WTC11 (cell line): ENCODE data around the gene ZNF516. TPM values are rescaled to one million over a fixed set of nuclear protein-coding genes. Genes with fewer than 3 reads are reported as not detected.

Source experiments
- ATAC-seq: fragments of 200-7000 bp; cut with Tn5 transposase; 2 replicates; pipeline ENCODE4 v1.10.0; 2021; ENCODE audit warnings: mild to moderate bottlenecking, moderate library complexity
- CTCF ChIA-PET: fragments of 300-600 bp; sonication (Branson Sonifier 250); formaldehyde crosslinking; loops from one replicate; lab custom pipeline; 2021; ENCODE audit warnings: antibody characterized with exemption; lab: Charles Lee
- POLR2A ChIA-PET: fragments of 350-600 bp; sonication (Branson Sonifier 250); formaldehyde crosslinking; loops from one replicate; lab custom pipeline; 2021; ENCODE audit warnings: antibody characterized with exemption; lab: Charles Lee
- DNase-seq: peaks from one replicate; pipeline ENCODE4 v3.0.0; 2021; ENCODE audit warnings: low spot score
- H3K27ac Mint-ChIP-seq: 2 replicates; pipeline ENCODE4 v1.8.0; 2021; ENCODE audit warnings: mixed read lengths
- H3K27me3 Mint-ChIP-seq: 2 replicates; pipeline ENCODE4 v1.8.0; 2021; ENCODE audit warnings: low read depth, mild to moderate bottlenecking, moderate library complexity, mixed read lengths
- H3K36me3 Mint-ChIP-seq: 2 replicates; pipeline ENCODE4 v1.8.0; 2021; ENCODE audit warnings: mixed read lengths
- H3K4me1 Mint-ChIP-seq: 2 replicates; pipeline ENCODE4 v1.8.0; 2022; ENCODE audit warnings: mixed read lengths
- H3K4me3 Mint-ChIP-seq: 2 replicates; pipeline ENCODE4 v1.8.0; 2021; ENCODE audit warnings: mild to moderate bottlenecking, moderate library complexity, mixed read lengths
- H3K9me3 Mint-ChIP-seq: 2 replicates; pipeline ENCODE4 v1.8.0; 2021; ENCODE audit warnings: mixed read lengths
- ELF4 ChIP-seq: sonication (generic); formaldehyde crosslinking; IDR thresholded peaks from 2 replicates; pipeline ENCODE4 v1.8.1; 2022; ENCODE audit warnings: low read depth, mild to moderate bottlenecking, moderate library complexity, missing genetic modification reagents
- GRHL2 ChIP-seq: fragments of 250-450 bp; sonication (Bioruptor Pico); IDR thresholded peaks from 2 replicates; pipeline ENCODE4 v1.8.0; 2022; ENCODE audit warnings: mild to moderate bottlenecking, moderate library complexity; ENCODE audit not compliant: insufficient replicate concordance, severe bottlenecking
- MYBL2 ChIP-seq: sonication (generic); formaldehyde crosslinking; IDR thresholded peaks from 2 replicates; pipeline ENCODE4 v1.8.1; 2023; ENCODE audit warnings: mild to moderate bottlenecking, moderate library complexity, missing genetic modification reagents
- NFE2L1 ChIP-seq: sonication (generic); formaldehyde crosslinking; IDR thresholded peaks from 2 replicates; pipeline ENCODE4 v1.8.1; 2023; ENCODE audit warnings: missing genetic modification reagents
- NR2C2 ChIP-seq: sonication (generic); formaldehyde crosslinking; IDR thresholded peaks from 2 replicates; pipeline ENCODE4 v1.8.0; 2022; ENCODE audit warnings: mild to moderate bottlenecking, missing genetic modification reagents
- OVOL2 ChIP-seq: fragments of 250-450 bp; sonication (Bioruptor Pico); IDR thresholded peaks from 2 replicates; pipeline ENCODE4 v1.9.0; 2021; ENCODE audit warnings: mild to moderate bottlenecking, borderline replicate concordance
- RORB ChIP-seq: fragments of 250-450 bp; sonication (Bioruptor Pico); IDR thresholded peaks from 2 replicates; pipeline ENCODE4 v1.9.0; 2021; ENCODE audit warnings: mild to moderate bottlenecking
- ZNF138 ChIP-seq: sonication (generic); formaldehyde crosslinking; conservative IDR thresholded peaks from 2 replicates; pipeline ENCODE4 v1.8.1; 2022; ENCODE audit warnings: mild to moderate bottlenecking, moderate library complexity, missing genetic modification reagents
- total RNA-seq: library from RNA; stranded (reverse); gene quantifications from 3 replicates; pipeline ENCODE4 v1.2.3, GENCODE V29; 2021
- TF ChIP-seq, protein P1 (sequence below): fragments of 250-450 bp; sonication (Bioruptor Pico); IDR thresholded peaks from 2 replicates; pipeline ENCODE4 v1.8.0; 2021; ENCODE audit warnings: mild to moderate bottlenecking
- TF ChIP-seq, protein P2 (sequence below): fragments of 250-450 bp; sonication (Bioruptor Pico); IDR thresholded peaks from 2 replicates; pipeline ENCODE4 v1.9.0; 2021; ENCODE audit warnings: mild to moderate bottlenecking
- TF ChIP-seq, protein P3 (sequence below): sonication (generic); formaldehyde crosslinking; IDR thresholded peaks from 2 replicates; pipeline ENCODE4 v1.8.1; 2022; ENCODE audit warnings: low read depth, mild to moderate bottlenecking, moderate library complexity, missing genetic modification reagents, borderline replicate concordance
- TF ChIP-seq, protein P4 (sequence below): sonication (generic); formaldehyde crosslinking; IDR thresholded peaks from 2 replicates; pipeline ENCODE4 v1.8.0; 2022; ENCODE audit warnings: mild to moderate bottlenecking, missing genetic modification reagents
- TF ChIP-seq, protein P5 (sequence below): sonication (generic); formaldehyde crosslinking; IDR thresholded peaks from 2 replicates; pipeline ENCODE4 v1.8.1; 2023; ENCODE audit warnings: mild to moderate bottlenecking, missing genetic modification reagents, moderate library complexity
- TF ChIP-seq, protein P6 (sequence below): fragments of 250-450 bp; sonication (Bioruptor Pico); IDR thresholded peaks from 2 replicates; pipeline ENCODE4 v1.9.0; 2021; ENCODE audit warnings: moderate library complexity, mild to moderate bottlenecking, inconsistent platforms, borderline replicate concordance

Gene ZNF516
- total RNA-seq, 1 experiment from 2014 or later, result 58.6 TPM

DNA sequence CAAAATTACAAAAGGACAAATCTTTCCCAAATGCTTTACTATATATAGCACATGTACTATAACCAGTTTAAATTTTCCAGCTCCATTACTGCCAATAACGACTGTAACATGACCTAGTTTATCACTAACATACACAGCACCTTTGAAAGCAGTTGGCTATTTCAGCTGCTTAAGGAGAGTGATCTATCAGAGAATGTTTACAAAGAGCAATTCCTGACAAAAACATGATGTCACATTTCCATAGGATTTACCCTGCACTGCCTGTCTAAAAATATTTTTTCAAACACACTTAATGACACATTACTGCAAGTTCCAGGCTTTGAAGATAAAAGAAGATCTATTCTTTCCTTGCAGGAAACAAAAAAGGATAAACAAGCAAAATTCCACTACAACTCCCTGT is 40.6 kb downstream of the ZNF516 start (continued):
- TF ChIP-seq, protein P1, sequence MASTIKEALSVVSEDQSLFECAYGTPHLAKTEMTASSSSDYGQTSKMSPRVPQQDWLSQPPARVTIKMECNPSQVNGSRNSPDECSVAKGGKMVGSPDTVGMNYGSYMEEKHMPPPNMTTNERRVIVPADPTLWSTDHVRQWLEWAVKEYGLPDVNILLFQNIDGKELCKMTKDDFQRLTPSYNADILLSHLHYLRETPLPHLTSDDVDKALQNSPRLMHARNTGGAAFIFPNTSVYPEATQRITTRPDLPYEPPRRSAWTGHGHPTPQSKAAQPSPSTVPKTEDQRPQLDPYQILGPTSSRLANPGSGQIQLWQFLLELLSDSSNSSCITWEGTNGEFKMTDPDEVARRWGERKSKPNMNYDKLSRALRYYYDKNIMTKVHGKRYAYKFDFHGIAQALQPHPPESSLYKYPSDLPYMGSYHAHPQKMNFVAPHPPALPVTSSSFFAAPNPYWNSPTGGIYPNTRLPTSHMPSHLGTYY, result no peak
- TF ChIP-seq OVOL2 (CRISPR knock-in tag) (no peak), ELF4 (CRISPR knock-in tag) (no peak), MYBL2 (CRISPR knock-in tag) (no peak), NFE2L1 (CRISPR knock-in tag) (no peak)
- TF ChIP-seq, protein P2, sequence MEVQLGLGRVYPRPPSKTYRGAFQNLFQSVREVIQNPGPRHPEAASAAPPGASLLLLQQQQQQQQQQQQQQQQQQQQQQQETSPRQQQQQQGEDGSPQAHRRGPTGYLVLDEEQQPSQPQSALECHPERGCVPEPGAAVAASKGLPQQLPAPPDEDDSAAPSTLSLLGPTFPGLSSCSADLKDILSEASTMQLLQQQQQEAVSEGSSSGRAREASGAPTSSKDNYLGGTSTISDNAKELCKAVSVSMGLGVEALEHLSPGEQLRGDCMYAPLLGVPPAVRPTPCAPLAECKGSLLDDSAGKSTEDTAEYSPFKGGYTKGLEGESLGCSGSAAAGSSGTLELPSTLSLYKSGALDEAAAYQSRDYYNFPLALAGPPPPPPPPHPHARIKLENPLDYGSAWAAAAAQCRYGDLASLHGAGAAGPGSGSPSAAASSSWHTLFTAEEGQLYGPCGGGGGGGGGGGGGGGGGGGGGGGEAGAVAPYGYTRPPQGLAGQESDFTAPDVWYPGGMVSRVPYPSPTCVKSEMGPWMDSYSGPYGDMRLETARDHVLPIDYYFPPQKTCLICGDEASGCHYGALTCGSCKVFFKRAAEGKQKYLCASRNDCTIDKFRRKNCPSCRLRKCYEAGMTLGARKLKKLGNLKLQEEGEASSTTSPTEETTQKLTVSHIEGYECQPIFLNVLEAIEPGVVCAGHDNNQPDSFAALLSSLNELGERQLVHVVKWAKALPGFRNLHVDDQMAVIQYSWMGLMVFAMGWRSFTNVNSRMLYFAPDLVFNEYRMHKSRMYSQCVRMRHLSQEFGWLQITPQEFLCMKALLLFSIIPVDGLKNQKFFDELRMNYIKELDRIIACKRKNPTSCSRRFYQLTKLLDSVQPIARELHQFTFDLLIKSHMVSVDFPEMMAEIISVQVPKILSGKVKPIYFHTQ (CRISPR knock-in tag), result no peak
- TF ChIP-seq, protein P3, sequence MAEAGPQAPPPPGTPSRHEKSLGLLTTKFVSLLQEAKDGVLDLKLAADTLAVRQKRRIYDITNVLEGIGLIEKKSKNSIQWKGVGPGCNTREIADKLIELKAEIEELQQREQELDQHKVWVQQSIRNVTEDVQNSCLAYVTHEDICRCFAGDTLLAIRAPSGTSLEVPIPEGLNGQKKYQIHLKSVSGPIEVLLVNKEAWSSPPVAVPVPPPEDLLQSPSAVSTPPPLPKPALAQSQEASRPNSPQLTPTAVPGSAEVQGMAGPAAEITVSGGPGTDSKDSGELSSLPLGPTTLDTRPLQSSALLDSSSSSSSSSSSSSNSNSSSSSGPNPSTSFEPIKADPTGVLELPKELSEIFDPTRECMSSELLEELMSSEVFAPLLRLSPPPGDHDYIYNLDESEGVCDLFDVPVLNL, result no peak
- TF ChIP-seq, protein P4, sequence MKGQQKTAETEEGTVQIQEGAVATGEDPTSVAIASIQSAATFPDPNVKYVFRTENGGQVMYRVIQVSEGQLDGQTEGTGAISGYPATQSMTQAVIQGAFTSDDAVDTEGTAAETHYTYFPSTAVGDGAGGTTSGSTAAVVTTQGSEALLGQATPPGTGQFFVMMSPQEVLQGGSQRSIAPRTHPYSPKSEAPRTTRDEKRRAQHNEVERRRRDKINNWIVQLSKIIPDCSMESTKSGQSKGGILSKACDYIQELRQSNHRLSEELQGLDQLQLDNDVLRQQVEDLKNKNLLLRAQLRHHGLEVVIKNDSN (CRISPR knock-in tag), result no peak

DNA sequence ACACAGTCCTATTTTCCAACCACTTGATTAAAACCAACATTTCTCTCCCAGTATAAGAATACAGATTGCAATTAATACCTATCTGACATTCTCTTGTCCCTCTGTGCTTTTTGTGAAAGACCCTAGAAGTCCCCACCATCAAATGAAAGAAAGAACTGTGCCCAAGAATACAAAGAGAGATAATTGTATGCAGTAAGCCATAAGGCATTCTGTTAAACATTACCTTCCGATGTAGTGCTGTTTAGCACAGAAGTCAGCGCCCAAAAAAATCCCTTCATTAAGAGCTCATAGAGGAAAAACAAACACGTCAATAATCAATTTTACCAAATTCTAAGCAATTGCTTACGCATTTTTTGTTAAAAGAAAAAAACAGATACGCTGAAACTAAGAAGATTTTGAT is 41.1 kb downstream of the ZNF516 start:
- ATAC-seq (no peak), DNase-seq (no peak)
- H3K27me3 Mint-ChIP-seq, result peaks cover 29% of the 10 kb centered on the region
- H3K4me1 Mint-ChIP-seq, result peaks cover 81% of the 10 kb centered on the region
- H3K27ac Mint-ChIP-seq, result peak overlapping the region; percentile 36; the same call in 1 of the 2 replicates
- H3K9me3 Mint-ChIP-seq, result no peaks in the 10 kb centered on the region
- peaks cover 4% of the 10 kb centered on the region; the same call in 1 of the 2 replicates for H3K36me3 Mint-ChIP-seq
- ChIA-PET CTCF (interaction anchor here (1.2 to 1.3 kb wide), 2 partner anchors 28 to 166 kb away, joined by 5 to 6 read pairs; no protein-coding TSS in a partner anchor), POLR2A (no interaction called here)
- TF ChIP-seq, protein P1, result no peak
- TF ChIP-seq, protein P5, sequence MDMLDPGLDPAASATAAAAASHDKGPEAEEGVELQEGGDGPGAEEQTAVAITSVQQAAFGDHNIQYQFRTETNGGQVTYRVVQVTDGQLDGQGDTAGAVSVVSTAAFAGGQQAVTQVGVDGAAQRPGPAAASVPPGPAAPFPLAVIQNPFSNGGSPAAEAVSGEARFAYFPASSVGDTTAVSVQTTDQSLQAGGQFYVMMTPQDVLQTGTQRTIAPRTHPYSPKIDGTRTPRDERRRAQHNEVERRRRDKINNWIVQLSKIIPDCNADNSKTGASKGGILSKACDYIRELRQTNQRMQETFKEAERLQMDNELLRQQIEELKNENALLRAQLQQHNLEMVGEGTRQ, result no peak
- TF ChIP-seq GRHL2, result no peak
- no peak for TF ChIP-seq RORB (CRISPR knock-in tag)
- TF ChIP-seq ZNF138, result no peak
- no peak overlapping the region for H3K4me3 Mint-ChIP-seq

DNA sequence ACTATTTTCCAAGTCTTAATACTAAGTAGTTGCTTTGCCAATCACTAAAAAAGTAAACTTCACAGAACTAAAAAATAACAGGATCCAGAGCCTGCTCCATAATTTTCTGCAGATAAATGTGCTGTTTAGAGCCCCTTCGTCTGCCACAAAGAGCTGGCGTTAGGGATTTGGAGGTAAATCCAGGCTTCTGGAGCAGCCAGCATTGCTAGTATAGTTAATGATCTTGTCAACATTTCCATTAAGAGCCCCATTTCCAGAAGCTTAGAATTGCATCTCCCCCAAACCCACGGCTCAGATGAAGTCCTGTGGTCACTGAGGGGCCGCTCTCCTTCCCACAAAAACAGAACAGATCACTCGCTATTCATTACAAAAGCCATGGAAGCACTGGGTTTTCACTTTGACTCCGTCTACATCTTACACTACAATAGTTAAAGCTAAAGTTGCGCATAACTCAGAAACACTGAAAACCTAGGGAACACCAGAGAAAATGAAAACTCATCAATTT is 41.9 kb downstream of the ZNF516 start:
- CTCF ChIA-PET, result interaction anchor here (0.7 kb wide), 2 partner anchors 66 to 72 kb away, joined by 3 read pairs; no protein-coding TSS in a partner anchor
- H3K36me3 Mint-ChIP-seq, result no peaks in the 10 kb centered on the region
- H3K9me3 Mint-ChIP-seq, result no peaks in the 10 kb centered on the region
- ATAC-seq (no peak), DNase-seq (no peak)
- H3K27ac Mint-ChIP-seq, result peak overlapping the region; percentile 44
- peaks cover 88% of the 10 kb centered on the region for H3K4me1 Mint-ChIP-seq
- no peak for TF ChIP-seq NR2C2
- no peak for TF ChIP-seq OVOL2 (CRISPR knock-in tag)
- TF ChIP-seq, protein P6, sequence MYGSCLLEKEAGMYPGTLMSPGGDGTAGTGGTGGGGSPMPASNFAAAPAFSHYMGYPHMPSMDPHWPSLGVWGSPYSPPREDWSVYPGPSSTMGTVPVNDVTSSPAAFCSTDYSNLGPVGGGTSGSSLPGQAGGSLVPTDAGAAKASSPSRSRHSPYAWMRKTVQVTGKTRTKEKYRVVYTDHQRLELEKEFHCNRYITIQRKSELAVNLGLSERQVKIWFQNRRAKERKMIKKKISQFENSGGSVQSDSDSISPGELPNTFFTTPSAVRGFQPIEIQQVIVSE (CRISPR knock-in tag), result no peak
- TF ChIP-seq, all 79 proteins: peak for 0
- Mint-ChIP-seq H3K4me3 (peak overlapping the region; percentile 69), H3K27me3 (peaks cover 29% of the 10 kb centered on the region)
- POLR2A ChIA-PET, result no interaction called here
